Activated T-cell treated with anti-CD3 and anti-CD28 coated beads for 48 hours (primary cell): ENCODE measurements around the gene TANGO2.

Experiments
- DNase-seq: peaks from one replicate; pipeline ENCODE4 v3.0.0-alpha.2; 2020; ENCODE audit warnings: low read depth

TANGO2 gene

GRCh38 chr22:20044495-20045151 lies 23.7 kb downstream of the TANGO2 start:
- no peak for DNase-seq

DNA sequence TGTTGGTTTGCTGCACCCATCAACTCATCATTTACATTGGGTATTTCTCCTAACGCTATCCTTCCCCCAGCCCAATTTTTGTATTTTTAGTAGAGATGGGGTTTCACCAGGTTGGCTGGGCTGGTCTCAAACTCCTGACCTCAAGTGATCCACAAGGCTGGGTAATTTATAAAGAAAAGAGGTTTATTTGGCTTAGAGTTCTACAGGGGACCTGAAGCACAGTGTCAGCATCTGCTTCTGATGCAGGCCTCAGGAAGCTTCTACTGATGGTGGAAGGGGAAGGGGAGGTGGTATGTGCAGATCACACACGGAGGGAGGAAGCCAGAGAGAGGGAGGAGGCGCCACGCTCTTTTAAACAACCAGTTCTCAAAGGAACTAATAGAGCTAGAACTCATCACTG lies 25.8 kb downstream of the TANGO2 start:
- no peak for DNase-seq

- no peak for DNase-seq
Measured at GRCh38 chr22:20051927-20052308, 31.0 kb downstream of the TANGO2 start.

DNA sequence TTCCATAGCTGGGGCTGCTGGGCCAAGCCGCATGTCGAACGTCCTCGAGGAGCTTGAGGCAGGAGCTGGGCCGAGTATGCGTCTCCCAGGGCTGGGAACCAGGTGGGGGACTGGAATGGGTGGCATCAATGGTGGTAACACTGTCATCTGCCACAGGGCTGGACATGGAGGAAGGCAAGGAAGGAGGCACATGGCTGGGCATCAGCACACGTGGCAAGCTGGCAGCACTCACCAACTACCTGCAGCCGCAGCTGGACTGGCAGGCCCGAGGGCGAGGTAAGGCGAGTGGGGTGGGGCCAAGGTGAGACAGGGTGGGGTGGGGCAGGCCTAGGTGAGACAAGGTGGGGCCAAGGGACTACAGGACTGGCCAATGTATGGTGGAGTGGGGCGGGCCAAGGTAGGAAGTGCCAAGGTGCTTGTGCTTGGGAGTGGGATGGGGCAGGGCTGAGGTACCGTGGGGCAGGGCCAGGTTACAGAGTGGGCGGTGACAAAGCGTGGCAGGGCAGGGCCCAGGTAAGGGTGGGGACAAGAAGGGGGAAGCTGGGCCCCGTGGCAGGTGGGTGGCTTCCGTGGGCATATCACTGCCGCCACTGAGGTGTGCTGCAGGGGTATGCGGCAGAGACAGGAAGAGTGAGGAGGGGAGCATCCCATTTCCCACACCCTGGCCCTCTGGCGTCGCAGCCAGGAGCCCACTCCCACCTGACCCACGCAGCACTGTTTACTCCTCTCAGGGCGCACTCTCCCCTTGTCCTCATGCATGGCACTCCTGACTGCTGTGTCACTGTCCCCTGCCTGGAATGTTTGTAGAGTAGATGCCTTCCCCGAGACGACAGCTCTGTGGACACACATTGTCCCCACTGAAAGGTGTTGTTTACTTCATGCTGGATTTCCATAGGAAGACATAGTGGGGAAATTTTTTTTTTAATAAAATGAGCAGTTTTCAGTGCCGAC lies 31.7 kb downstream of the TANGO2 start:
- DNase-seq: no peak

DNA sequence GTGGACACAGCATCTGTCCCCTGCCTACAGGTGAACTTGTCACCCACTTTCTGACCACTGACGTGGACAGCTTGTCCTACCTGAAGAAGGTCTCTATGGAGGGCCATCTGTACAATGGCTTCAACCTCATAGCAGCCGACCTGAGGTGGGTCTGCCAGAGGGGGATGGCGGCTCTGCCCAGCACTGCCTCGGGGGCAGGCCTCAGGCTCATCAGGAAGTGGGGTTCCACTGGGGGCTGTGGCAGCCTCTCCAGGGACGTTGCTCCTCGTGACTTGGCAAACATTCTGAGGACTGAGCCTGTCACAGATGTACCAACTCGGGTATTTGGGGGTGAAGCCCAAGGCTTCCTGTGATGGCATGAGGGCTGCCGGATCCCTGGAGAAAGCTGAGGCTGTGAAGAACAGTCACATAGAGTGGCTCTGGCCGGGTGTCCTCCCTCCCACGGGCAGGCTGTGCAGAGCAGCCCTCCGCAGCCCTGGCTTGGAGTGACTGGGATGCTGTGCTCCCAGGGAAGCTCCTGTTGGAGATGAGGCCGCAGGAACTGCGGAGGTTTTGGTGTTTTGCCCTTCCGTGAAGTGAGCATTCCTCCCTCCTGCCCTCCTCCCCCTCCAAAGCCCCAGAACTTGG lies 32.6 kb downstream of the TANGO2 start:
- DNase-seq: no peak

GRCh38 chr22:20054034-20054427 lies 33.1 kb downstream of the TANGO2 start:
- no peak for DNase-seq

DNA sequence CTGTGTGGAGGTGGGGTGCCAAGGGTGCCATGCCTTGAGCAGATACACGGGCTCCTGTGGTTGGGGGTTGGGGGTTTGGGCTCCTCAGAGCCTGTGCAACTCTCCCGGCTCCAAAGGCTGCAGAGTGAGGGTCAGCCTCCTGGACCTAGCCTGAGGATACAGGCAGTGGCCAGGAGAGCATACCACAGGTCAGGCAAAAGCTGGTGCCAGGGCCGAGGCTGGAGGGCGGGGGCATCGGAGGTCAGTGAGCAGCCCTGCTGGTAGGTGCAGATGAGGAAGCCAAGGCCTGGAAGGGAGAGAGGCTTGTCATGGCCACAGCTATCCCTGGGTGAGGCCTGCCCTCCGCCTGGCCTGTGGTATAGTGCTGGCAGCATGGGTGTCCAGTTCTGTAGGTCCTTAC lies 33.6 kb downstream of the TANGO2 start:
- no peak for DNase-seq

DNA sequence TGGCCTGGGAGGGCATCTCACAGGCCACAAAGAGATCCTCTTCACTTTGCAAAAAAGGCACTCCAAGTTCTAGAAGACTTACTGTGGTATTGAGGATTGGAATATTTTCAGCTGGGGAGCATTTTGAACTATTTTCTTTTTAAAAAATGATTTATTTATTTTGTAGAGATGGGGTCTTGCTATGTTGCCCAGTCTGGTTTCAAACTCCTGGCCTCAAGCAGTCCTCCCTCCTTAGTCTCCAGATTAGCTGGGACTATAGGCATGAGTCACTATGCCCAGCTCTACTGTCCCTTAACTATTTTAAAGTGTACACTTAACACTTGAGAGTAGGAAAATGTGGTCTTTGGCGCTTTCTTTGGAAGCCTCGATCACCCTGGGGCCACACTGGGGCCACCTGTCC lies 34.2 kb downstream of the TANGO2 start:
- DNase-seq: no peak

- DNase-seq: no peak
Measured at GRCh38 chr22:20055654-20056053, 34.7 kb downstream of the TANGO2 start.

GRCh38 chr22:20056161-20056560 lies 35.3 kb downstream of the TANGO2 start:
- no peak for DNase-seq

DNA sequence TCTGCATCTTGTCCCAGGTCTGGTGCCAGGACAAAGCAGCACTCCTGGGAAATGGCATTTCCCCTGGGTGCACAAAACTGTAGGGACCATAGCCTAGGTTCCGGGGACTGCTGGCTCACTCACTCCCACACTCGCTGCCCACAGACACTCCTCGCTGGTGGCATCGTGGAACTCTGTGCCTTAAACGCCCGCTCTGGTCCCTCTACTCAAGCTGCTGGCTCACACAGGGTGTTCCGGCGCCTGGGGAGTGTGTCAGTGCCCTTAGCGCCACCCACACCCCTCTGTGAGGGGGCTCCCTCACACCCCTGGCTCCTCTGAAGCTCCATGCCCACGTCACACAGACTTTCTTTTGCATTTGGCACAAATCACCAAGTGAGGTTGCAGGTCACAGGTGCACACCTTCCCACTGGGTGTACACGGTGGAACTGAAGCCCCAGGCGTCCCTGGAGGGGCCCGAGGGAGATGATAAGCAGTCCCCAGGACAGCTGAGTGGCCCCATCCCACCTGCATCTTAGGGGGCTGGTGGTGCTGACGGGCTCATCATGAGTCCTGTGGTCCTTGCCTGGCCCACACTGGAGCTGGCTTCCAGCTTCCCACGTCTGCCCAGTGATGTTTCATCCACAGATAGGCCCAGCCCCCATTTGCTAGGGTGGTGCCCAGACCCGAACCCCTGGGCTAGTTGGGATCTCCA lies 35.9 kb downstream of the TANGO2 start:
- DNase-seq: no peak

DNA sequence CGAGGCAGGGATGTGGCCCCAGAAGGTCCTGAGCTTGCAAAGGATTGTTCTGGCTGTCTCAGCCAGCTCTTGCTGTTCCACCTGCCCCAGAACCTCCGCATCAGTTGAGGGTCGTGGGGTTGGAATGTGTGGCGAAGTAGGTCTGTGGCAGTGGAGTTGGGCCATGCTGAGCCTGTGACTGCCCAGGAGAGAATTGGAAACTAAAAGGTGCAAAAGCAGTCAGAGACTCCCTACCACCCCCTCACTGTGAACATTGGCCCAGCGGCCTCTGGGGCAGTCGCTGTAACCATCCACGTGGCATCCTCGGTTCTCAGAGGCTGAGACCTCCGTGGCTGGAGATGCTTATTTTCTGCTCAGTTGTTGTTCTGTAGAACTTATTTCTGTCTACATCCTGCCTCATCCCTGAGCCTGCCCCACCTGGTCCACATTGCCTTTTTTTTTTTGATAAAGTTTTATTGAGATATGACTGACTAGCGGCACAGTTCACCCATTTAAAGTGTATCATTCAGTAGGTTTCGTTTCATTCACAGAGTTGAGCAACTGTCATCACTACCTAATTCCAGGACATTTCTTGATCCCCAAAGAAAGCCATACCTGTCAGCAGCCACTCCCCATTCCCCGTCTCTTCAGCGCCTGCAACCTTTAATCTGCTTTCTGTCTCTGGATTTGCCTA lies 36.8 kb downstream of the TANGO2 start:
- DNase-seq: no peak

- DNase-seq: no peak
Measured at GRCh38 chr22:20058989-20059770, 38.3 kb downstream of the TANGO2 start.

GRCh38 chr22:20060700-20061480 lies 40.0 kb downstream of the TANGO2 start:
- DNase-seq: no peak

GRCh38 chr22:20061481-20061861 lies 40.6 kb downstream of the TANGO2 start:
- no peak for DNase-seq

DNA sequence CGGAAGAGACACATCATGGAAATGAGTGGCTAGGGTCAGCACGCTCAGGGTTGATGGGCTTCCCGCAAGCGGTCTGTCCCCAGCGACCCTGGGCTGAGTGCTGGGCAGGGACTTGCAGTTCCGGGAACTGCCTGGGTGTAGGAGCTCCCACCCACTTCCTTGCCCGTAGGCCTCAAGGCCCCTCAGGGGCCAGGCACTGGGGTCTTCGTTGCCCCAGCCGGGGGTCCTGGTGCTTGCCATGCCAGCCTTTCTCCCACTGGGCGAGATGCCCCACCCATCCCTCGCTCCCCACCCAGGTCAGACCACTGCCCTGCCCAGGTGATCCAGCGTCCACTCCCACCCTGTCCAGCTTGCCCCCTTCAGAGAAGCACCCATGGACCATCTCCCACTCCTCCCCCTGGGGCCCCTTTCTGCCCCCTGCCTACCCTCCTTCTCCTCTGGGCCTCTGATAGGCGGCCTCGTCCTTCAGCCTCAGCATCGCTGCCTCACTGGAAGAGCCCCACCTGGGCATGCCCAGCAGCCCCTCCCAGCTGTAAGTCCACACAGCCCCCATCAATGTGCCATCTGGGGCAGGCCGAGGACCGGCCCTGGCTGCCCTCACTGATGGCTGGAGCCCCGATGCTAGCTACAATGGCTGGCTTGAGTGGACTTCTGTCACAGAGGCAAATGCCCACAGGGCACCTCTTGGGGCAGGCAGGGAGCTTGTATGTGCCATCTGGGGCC lies 41.3 kb downstream of the TANGO2 start:
- no peak for DNase-seq

DNA sequence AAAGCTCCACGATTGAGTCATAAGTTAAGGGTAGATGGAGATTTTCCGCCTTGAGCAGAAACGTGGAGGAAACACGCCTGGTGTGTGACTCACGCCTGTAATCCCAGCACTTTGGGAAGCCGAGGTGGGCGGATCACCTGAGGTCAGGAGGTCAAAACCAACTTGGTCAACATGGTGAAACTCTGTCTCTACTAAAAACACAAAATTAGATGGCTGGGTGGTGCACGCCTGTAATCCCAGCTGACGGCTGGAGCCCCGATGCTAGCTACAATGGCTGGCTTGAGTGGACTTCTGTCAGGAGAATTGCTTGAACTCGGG lies 41.8 kb downstream of the TANGO2 start:
- no peak for DNase-seq

DNA sequence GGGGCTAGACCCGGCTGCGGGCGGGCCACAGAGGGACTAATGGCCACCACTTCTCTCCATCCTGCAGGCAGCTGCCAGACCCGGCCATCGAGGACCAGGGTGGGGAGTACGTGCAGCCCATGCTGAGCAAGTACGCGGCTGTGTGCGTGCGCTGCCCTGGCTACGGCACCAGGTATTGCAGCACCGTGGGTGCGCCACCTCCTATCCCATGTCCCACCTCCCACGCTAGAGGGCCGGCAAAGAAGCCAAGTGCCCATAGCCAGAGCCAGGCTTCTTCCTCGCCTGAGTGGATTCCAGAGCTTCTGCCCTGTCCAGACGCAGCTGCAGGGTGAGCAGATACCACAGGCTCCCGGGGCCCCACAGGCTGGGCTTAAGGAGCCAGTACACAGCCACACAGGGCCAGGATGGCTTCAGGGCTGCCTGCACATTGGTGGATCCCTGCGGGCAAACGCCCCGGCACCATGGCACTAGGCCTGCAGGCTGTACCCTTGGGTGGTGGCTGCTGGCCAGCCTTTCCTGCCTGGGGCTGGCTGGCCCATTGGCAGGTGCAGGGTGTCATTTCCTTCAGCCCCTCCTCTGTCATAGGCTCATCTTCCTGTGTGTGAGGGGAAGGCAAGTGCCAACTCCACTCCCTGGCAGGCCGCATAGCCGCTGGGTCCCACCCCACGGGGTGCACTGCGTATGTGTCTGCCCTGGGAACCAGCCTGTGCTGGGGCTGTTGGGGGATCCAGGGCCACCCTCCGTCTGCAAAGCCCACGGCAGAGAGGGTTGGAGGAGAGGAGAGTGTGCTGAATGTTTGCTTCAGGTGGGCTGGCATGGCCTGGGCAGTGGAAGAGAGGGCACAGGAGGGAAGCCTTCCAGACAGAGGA lies 42.6 kb downstream of the TANGO2 start:
- DNase-seq: no peak

DNA sequence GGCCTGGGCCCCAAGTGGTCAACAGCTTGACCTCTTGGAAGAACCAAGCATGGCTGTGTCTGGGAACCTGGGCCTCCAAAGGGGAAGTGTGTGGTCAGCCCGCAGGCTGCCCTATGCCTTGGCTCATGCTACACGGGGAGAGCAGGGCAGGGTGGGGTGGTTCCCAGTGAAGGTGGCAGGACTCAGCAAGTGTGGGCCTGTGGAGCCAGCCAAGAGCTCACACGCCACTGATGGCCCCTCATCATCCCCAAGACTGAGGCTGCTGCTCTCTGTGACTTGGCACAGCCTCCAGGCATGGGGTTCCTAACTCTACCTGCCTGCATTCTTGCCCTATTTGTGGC lies 43.2 kb downstream of the TANGO2 start:
- DNase-seq: no peak
